Measurements from ENCODE around the gene PCDHGA4. TPM values are rescaled to one million over a fixed set of nuclear protein-coding genes. Genes with fewer than 3 reads are reported as not detected.

The PCDHGA4 gene
- polyA plus RNA-seq, 2 of the 4 experiments (the other 2 are of a cell fraction) = 0.13 to 0.48 TPM

DNA sequence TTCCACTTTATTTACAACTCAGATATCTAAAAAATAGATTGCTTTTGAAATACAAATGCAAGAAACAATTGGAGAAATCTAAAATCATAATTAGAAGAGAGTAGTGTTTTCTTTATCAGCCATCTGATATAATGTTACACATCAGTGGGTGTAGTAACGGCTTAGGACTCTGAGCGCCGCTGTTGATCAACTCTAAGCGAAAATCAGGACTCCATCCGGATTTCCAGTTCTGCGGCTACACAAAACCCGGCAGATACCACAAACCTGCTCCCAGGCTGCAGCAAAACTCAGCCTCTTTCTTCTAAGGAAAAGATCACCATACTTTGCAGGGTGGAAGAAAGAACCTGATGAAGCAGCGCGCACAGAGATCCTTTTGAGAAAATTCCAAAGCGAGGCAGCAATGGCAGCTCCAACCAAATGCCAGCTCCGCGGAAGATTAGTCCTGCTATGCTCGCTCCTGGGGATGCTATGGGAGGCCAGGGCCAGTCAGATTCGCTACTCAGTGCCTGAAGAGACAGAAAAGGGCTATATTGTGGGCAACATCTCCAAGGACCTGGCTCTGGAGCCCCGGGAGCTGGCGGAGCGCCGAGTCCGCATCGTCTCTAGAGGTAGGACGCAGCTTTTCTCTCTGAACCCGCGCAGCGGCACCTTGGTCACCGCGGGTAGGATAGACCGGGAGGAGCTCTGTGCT lies 47.9 kb downstream of the PCDHGA4 start, which contains the start of gene PCDHGA9:
Gene PCDHGA9 (plus strand): TSS at position 226 of the 691 bp plus-strand sequence. CDS start 175 bp downstream, at position 401.
- TF ChIP-seq FOSL2 (IDR thresholded peaks at IDR 0.05) = no peak
- no peak for TF ChIP-seq FOSL2 (CRISPR knock-in tag; IDR thresholded peaks at IDR 0.05)
- no peak for TF ChIP-seq EHMT2 (IDR thresholded peaks at IDR 0.05; ENCODE audit: low read depth)
- TF ChIP-seq, protein P1, sequence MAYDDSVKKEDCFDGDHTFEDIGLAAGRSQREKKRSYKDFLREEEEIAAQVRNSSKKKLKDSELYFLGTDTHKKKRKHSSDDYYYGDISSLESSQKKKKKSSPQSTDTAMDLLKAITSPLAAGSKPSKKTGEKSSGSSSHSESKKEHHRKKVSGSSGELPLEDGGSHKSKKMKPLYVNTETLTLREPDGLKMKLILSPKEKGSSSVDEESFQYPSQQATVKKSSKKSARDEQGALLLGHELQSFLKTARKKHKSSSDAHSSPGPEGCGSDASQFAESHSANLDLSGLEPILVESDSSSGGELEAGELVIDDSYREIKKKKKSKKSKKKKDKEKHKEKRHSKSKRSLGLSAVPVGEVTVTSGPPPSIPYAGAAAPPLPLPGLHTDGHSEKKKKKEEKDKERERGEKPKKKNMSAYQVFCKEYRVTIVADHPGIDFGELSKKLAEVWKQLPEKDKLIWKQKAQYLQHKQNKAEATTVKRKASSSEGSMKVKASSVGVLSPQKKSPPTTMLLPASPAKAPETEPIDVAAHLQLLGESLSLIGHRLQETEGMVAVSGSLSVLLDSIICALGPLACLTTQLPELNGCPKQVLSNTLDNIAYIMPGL (CRISPR knock-in tag; IDR thresholded peaks at IDR 0.05; ENCODE audit: borderline replicate concordance) = no peak
- no peak for TF ChIP-seq SREBF2 (IDR thresholded peaks at IDR 0.05)
- TF ChIP-seq RNF2 (IDR thresholded peaks at IDR 0.05; ENCODE audit: borderline replicate concordance, low read depth) = no peak
- no peak for TF ChIP-seq FOSB (CRISPR knock-in tag; IDR thresholded peaks at IDR 0.05)
- no peak for TF ChIP-seq BHLHE40 (IDR thresholded peaks at IDR 0.05; ENCODE audit: low read depth, low read length)
- TF ChIP-seq JUN (IDR thresholded peaks at IDR 0.05) = no peak
- no peak for TF ChIP-seq TP53 (CRISPR knock-in tag; IDR thresholded peaks at IDR 0.05)
- TF ChIP-seq, protein P2, sequence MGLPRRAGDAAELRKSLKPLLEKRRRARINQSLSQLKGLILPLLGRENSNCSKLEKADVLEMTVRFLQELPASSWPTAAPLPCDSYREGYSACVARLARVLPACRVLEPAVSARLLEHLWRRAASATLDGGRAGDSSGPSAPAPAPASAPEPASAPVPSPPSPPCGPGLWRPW (IDR thresholded peaks at IDR 0.05) = no peak
- no peak for TF ChIP-seq ZC3H11A (IDR thresholded peaks at IDR 0.05)
- TF ChIP-seq ESRRA (IDR thresholded peaks at IDR 0.05; ENCODE audit: borderline replicate concordance, low read length) = no peak
- no peak for TF ChIP-seq RARB (CRISPR knock-in tag; IDR thresholded peaks at IDR 0.05)
- TF ChIP-seq RCOR1 (IDR thresholded peaks at IDR 0.05; ENCODE audit: low read depth, low read length) = no peak
- no peak for TF ChIP-seq GATA3 (IDR thresholded peaks at IDR 0.05; ENCODE audit: borderline replicate concordance)
- TF ChIP-seq KDM5A (IDR thresholded peaks at IDR 0.05) = no peak
- no peak for ATAC-seq
- FAIRE-seq = no peak
- Histone ChIP-seq H3K4me2 (no peak within 1 kb of the TSS), H3K4me3 (no peak within 1 kb of the TSS), H3K9me3 (peaks cover 75% of the 10 kb centered on the region), H3K27ac (no peak within 1 kb of the TSS), H3K4me1 (no peaks in the 10 kb centered on the region)
- DNase-seq (ENCODE audit: low read depth in 1 of 2, low spot score in 1 of 2) = no peak
- ChIA-PET CTCF (interaction anchor here (0.7 to 1.2 kb wide), 3 partner anchors 15 to 155 kb away, joined by 3 to 4 read pairs (median 3); partner anchors contain the start of genes PCDHGB3 and PCDHGB7), POLR2A (no interaction called here)
- WGBS (ENCODE audit: missing lambda C conversion rate) = 72% methylated on average over 27 of the region's 27 CpGs

DNA sequence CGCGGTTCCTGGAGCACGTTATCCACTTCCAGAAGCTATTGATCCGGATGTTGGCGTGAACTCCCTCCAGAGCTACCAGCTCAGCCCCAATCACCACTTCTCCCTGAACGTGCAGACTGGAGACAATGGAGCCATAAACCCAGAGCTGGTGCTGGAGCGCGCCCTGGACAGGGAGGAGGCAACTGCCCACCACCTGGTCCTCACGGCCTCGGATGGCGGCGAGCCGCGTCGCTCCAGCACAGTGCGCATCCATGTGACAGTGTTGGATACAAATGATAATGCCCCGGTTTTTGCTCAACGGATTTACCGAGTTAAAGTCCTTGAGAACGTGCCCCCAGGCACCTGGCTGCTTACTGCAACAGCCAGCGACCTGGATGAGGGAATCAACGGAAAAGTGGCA lies 48.6 kb downstream of the PCDHGA4 start:
- no peak overlapping the region for H3K4me2 ChIP-seq
- H3K9me3 ChIP-seq = peaks cover 76% of the 10 kb centered on the region
- ATAC-seq (no peak), FAIRE-seq (no peak), DNase-seq (ENCODE audit: low read depth in 1 of 2, low spot score in 1 of 2) (no peak)
- no peak for TF ChIP-seq ZFP36 (IDR thresholded peaks at IDR 0.05; ENCODE audit: borderline replicate concordance, partially characterized antibody)
- TF ChIP-seq HOXB5 (CRISPR knock-in tag; IDR thresholded peaks at IDR 0.05) = no peak
- no peak for TF ChIP-seq POLR2AphosphoS2 (conservative IDR thresholded peaks at IDR 0.05; ENCODE audit: low read length)
- no peak for TF ChIP-seq NPAS2 (CRISPR knock-in tag; IDR thresholded peaks at IDR 0.05; ENCODE audit: borderline replicate concordance)
- H3K27ac ChIP-seq = no peak overlapping the region
- CTCF ChIA-PET = interaction anchor here (0.7 to 1.7 kb wide), 5 partner anchors 15 to 647 kb away, joined by 3 to 4 read pairs (median 3); partner anchors contain the start of genes PCDHGB3 and PCDHGB7
- H3K4me3 ChIP-seq = no peak overlapping the region
- no peaks in the 10 kb centered on the region for H3K4me1 ChIP-seq
- 70% methylated on average over 22 of the region's 22 CpGs for WGBS (ENCODE audit: missing lambda C conversion rate)
- POLR2A ChIA-PET = no interaction called here

Other genes with a start within 250 kb of the PCDHGA4 start
Only the 30 nearest of the 36 such genes appear.
- gene PCDHB9, start 167.9 kb upstream of the PCDHGA4 start, polyA plus RNA-seq (2011; rRNA removed) = 0.12 TPM in 1 of 2 replicates, not detected in the other
- 0.01 to 0.13 TPM (median 0.11 TPM) in 3 replicates for gene PCDHB9, start 167.9 kb upstream of the PCDHGA4 start, polyA plus RNA-seq (2017; fragmentation: RNase III; extraction: RNeasy Plus Mini Kit Qiagen cat#74134 plus additional on column Dnase treatment)
- 0.03 and 0.06 TPM in 2 replicates for gene PCDHB10, start 162.7 kb upstream of the PCDHGA4 start, polyA plus RNA-seq (2011; rRNA removed)
- 0.04 TPM in 1 of 3 replicates, not detected in the others for gene PCDHB10, start 162.7 kb upstream of the PCDHGA4 start, polyA plus RNA-seq (2017; fragmentation: RNase III; extraction: RNeasy Plus Mini Kit Qiagen cat#74134 plus additional on column Dnase treatment)
- 0.21 and 0.22 TPM in 2 replicates for gene PCDHB11, start 155.4 kb upstream of the PCDHGA4 start, polyA plus RNA-seq (2011; rRNA removed)
- gene PCDHB11, start 155.4 kb upstream of the PCDHGA4 start, polyA plus RNA-seq (2017; fragmentation: RNase III; extraction: RNeasy Plus Mini Kit Qiagen cat#74134 plus additional on column Dnase treatment) = 0.05 to 0.08 TPM (median 0.07 TPM) in 3 replicates
- 0.05 TPM in 2 replicates for gene PCDHB12, start 146.3 kb upstream of the PCDHGA4 start, polyA plus RNA-seq (2011; rRNA removed)
- gene PCDHB12, start 146.3 kb upstream of the PCDHGA4 start, polyA plus RNA-seq (2017; fragmentation: RNase III; extraction: RNeasy Plus Mini Kit Qiagen cat#74134 plus additional on column Dnase treatment) = not detected in 3 replicates
- 0.19 and 0.28 TPM in 2 replicates for gene PCDHB13, start 141.1 kb upstream of the PCDHGA4 start, polyA plus RNA-seq (2011; rRNA removed)
- 0.05 to 0.08 TPM (median 0.08 TPM) in 3 replicates for gene PCDHB13, start 141.1 kb upstream of the PCDHGA4 start, polyA plus RNA-seq (2017; fragmentation: RNase III; extraction: RNeasy Plus Mini Kit Qiagen cat#74134 plus additional on column Dnase treatment)
- gene PCDHB14, start 131.7 kb upstream of the PCDHGA4 start, polyA plus RNA-seq (2011; rRNA removed) = 0.13 and 0.14 TPM in 2 replicates
- 0.05 to 0.12 TPM (median 0.09 TPM) in 3 replicates for gene PCDHB14, start 131.7 kb upstream of the PCDHGA4 start, polyA plus RNA-seq (2017; fragmentation: RNase III; extraction: RNeasy Plus Mini Kit Qiagen cat#74134 plus additional on column Dnase treatment)
- 0.09 and 0.13 TPM in 2 replicates for gene PCDHB15, start 109.6 kb upstream of the PCDHGA4 start, polyA plus RNA-seq (2011; rRNA removed)
- gene PCDHB15, start 109.6 kb upstream of the PCDHGA4 start, polyA plus RNA-seq (2017; fragmentation: RNase III; extraction: RNeasy Plus Mini Kit Qiagen cat#74134 plus additional on column Dnase treatment) = 0.04 to 0.12 TPM (median 0.05 TPM) in 3 replicates
- 0.08 TPM in 1 of 2 replicates, not detected in the other for gene SLC25A2, start 51.0 kb upstream of the PCDHGA4 start, polyA plus RNA-seq (2011; rRNA removed)
- gene SLC25A2, start 51.0 kb upstream of the PCDHGA4 start, polyA plus RNA-seq (2017; fragmentation: RNase III; extraction: RNeasy Plus Mini Kit Qiagen cat#74134 plus additional on column Dnase treatment) = not detected in 3 replicates
- gene TAF7, start 34.2 kb upstream of the PCDHGA4 start, polyA plus RNA-seq (2011; rRNA removed) = 78.1 and 90.6 TPM in 2 replicates
- gene TAF7, start 34.2 kb upstream of the PCDHGA4 start, polyA plus RNA-seq (2017; fragmentation: RNase III; extraction: RNeasy Plus Mini Kit Qiagen cat#74134 plus additional on column Dnase treatment) = 67.3 to 72.6 TPM (median 71.3 TPM) in 3 replicates
- gene PCDHGA1, start 24.5 kb upstream of the PCDHGA4 start, polyA plus RNA-seq (2011; rRNA removed) = 0.66 and 0.71 TPM in 2 replicates
- gene PCDHGA1, start 24.5 kb upstream of the PCDHGA4 start, polyA plus RNA-seq (2017; fragmentation: RNase III; extraction: RNeasy Plus Mini Kit Qiagen cat#74134 plus additional on column Dnase treatment) = 0.32 to 0.42 TPM (median 0.33 TPM) in 3 replicates
- gene PCDHGA2, start 16.3 kb upstream of the PCDHGA4 start, polyA plus RNA-seq (2011; rRNA removed) = 1.6 and 1.7 TPM in 2 replicates
- gene PCDHGA2, start 16.3 kb upstream of the PCDHGA4 start, polyA plus RNA-seq (2017; fragmentation: RNase III; extraction: RNeasy Plus Mini Kit Qiagen cat#74134 plus additional on column Dnase treatment) = 0.47 to 0.78 TPM (median 0.58 TPM) in 3 replicates
- gene PCDHGA3, start 11.2 kb upstream of the PCDHGA4 start, polyA plus RNA-seq (2011; rRNA removed) = 0.07 TPM in 1 of 2 replicates, not detected in the other
- gene PCDHGA3, start 11.2 kb upstream of the PCDHGA4 start, polyA plus RNA-seq (2017; fragmentation: RNase III; extraction: RNeasy Plus Mini Kit Qiagen cat#74134 plus additional on column Dnase treatment) = not detected in 3 replicates
- 3.7 and 3.9 TPM in 2 replicates for gene PCDHGB1, start 4.9 kb upstream of the PCDHGA4 start, polyA plus RNA-seq (2011; rRNA removed)
- gene PCDHGB1, start 4.9 kb upstream of the PCDHGA4 start, polyA plus RNA-seq (2017; fragmentation: RNase III; extraction: RNeasy Plus Mini Kit Qiagen cat#74134 plus additional on column Dnase treatment) = 1.3 to 1.6 TPM (median 1.5 TPM) in 3 replicates
- 0.36 and 0.54 TPM in 2 replicates for gene PCDHGB2, start 5.0 kb downstream of the PCDHGA4 start, polyA plus RNA-seq (2011; rRNA removed)
- 0.04 to 0.05 TPM (median 0.05 TPM) in 3 replicates for gene PCDHGB2, start 5.0 kb downstream of the PCDHGA4 start, polyA plus RNA-seq (2017; fragmentation: RNase III; extraction: RNeasy Plus Mini Kit Qiagen cat#74134 plus additional on column Dnase treatment)
- 0.37 and 0.57 TPM in 2 replicates for gene PCDHGA5, start 9.1 kb downstream of the PCDHGA4 start, polyA plus RNA-seq (2011; rRNA removed)
- gene PCDHGA5, start 9.1 kb downstream of the PCDHGA4 start, polyA plus RNA-seq (2017; fragmentation: RNase III; extraction: RNeasy Plus Mini Kit Qiagen cat#74134 plus additional on column Dnase treatment) = 0.09 to 0.18 TPM (median 0.13 TPM) in 3 replicates
- gene PCDHGB3, start 15.2 kb downstream of the PCDHGA4 start, polyA plus RNA-seq (2011; rRNA removed) = 1.1 and 1.2 TPM in 2 replicates
- 0.16 to 0.44 TPM (median 0.28 TPM) in 3 replicates for gene PCDHGB3, start 15.2 kb downstream of the PCDHGA4 start, polyA plus RNA-seq (2017; fragmentation: RNase III; extraction: RNeasy Plus Mini Kit Qiagen cat#74134 plus additional on column Dnase treatment)
- gene PCDHGA6, start 18.9 kb downstream of the PCDHGA4 start, polyA plus RNA-seq (2011; rRNA removed) = 0.98 and 1.0 TPM in 2 replicates
- gene PCDHGA6, start 18.9 kb downstream of the PCDHGA4 start, polyA plus RNA-seq (2017; fragmentation: RNase III; extraction: RNeasy Plus Mini Kit Qiagen cat#74134 plus additional on column Dnase treatment) = 0.22 to 0.37 TPM (median 0.23 TPM) in 3 replicates
- gene PCDHGA7, start 27.7 kb downstream of the PCDHGA4 start, polyA plus RNA-seq (2011; rRNA removed) = 0.95 and 1.1 TPM in 2 replicates
- gene PCDHGA7, start 27.7 kb downstream of the PCDHGA4 start, polyA plus RNA-seq (2017; fragmentation: RNase III; extraction: RNeasy Plus Mini Kit Qiagen cat#74134 plus additional on column Dnase treatment) = 0.70 to 0.84 TPM (median 0.76 TPM) in 3 replicates
- gene PCDHGB4, start 32.7 kb downstream of the PCDHGA4 start, polyA plus RNA-seq (2011; rRNA removed) = 1.4 and 1.5 TPM in 2 replicates
- gene PCDHGB4, start 32.7 kb downstream of the PCDHGA4 start, polyA plus RNA-seq (2017; fragmentation: RNase III; extraction: RNeasy Plus Mini Kit Qiagen cat#74134 plus additional on column Dnase treatment) = 0.90 to 1.6 TPM (median 1.1 TPM) in 3 replicates
- gene PCDHGA8, start 37.6 kb downstream of the PCDHGA4 start, polyA plus RNA-seq (2011; rRNA removed) = 0.08 and 0.11 TPM in 2 replicates
- 0.03 to 0.04 TPM (median 0.04 TPM) in 3 replicates for gene PCDHGA8, start 37.6 kb downstream of the PCDHGA4 start, polyA plus RNA-seq (2017; fragmentation: RNase III; extraction: RNeasy Plus Mini Kit Qiagen cat#74134 plus additional on column Dnase treatment)
- 2.6 and 3.2 TPM in 2 replicates for gene PCDHGB5, start 42.9 kb downstream of the PCDHGA4 start, polyA plus RNA-seq (2011; rRNA removed)
- 1.9 to 2.8 TPM (median 2.5 TPM) in 3 replicates for gene PCDHGB5, start 42.9 kb downstream of the PCDHGA4 start, polyA plus RNA-seq (2017; fragmentation: RNase III; extraction: RNeasy Plus Mini Kit Qiagen cat#74134 plus additional on column Dnase treatment)
- 0.22 and 0.40 TPM in 2 replicates for gene PCDHGA9, start 47.8 kb downstream of the PCDHGA4 start, polyA plus RNA-seq (2011; rRNA removed)
- 0.01 to 0.09 TPM (median 0.03 TPM) in 3 replicates for gene PCDHGA9, start 47.8 kb downstream of the PCDHGA4 start, polyA plus RNA-seq (2017; fragmentation: RNase III; extraction: RNeasy Plus Mini Kit Qiagen cat#74134 plus additional on column Dnase treatment)
- 0.21 and 0.30 TPM in 2 replicates for gene PCDHGB6, start 53.0 kb downstream of the PCDHGA4 start, polyA plus RNA-seq (2011; rRNA removed)
- gene PCDHGB6, start 53.0 kb downstream of the PCDHGA4 start, polyA plus RNA-seq (2017; fragmentation: RNase III; extraction: RNeasy Plus Mini Kit Qiagen cat#74134 plus additional on column Dnase treatment) = 0.08 to 0.09 TPM (median 0.09 TPM) in 3 replicates
- 0.04 and 0.08 TPM in 2 replicates for gene PCDHGA10, start 58.0 kb downstream of the PCDHGA4 start, polyA plus RNA-seq (2011; rRNA removed)
- 0.01 TPM in 1 of 3 replicates, not detected in the others for gene PCDHGA10, start 58.0 kb downstream of the PCDHGA4 start, polyA plus RNA-seq (2017; fragmentation: RNase III; extraction: RNeasy Plus Mini Kit Qiagen cat#74134 plus additional on column Dnase treatment)
- gene PCDHGB7, start 62.7 kb downstream of the PCDHGA4 start, polyA plus RNA-seq (2011; rRNA removed) = 0.14 and 0.16 TPM in 2 replicates
- 0.03 to 0.06 TPM (median 0.05 TPM) in 3 replicates for gene PCDHGB7, start 62.7 kb downstream of the PCDHGA4 start, polyA plus RNA-seq (2017; fragmentation: RNase III; extraction: RNeasy Plus Mini Kit Qiagen cat#74134 plus additional on column Dnase treatment)
- gene PCDHGA11, start 66.0 kb downstream of the PCDHGA4 start, polyA plus RNA-seq (2011; rRNA removed) = 0.05 and 0.10 TPM in 2 replicates
- gene PCDHGA11, start 66.0 kb downstream of the PCDHGA4 start, polyA plus RNA-seq (2017; fragmentation: RNase III; extraction: RNeasy Plus Mini Kit Qiagen cat#74134 plus additional on column Dnase treatment) = 0.01 TPM in 1 of 3 replicates, not detected in the others
- 0.05 and 0.07 TPM in 2 replicates for gene PCDHGA12, start 75.5 kb downstream of the PCDHGA4 start, polyA plus RNA-seq (2011; rRNA removed)
- gene PCDHGA12, start 75.5 kb downstream of the PCDHGA4 start, polyA plus RNA-seq (2017; fragmentation: RNase III; extraction: RNeasy Plus Mini Kit Qiagen cat#74134 plus additional on column Dnase treatment) = 0.03 TPM in 1 of 3 replicates, not detected in the others
- gene PCDHGC3, start 120.9 kb downstream of the PCDHGA4 start, polyA plus RNA-seq (2011; rRNA removed) = 1.6 and 1.9 TPM in 2 replicates
- gene PCDHGC3, start 120.9 kb downstream of the PCDHGA4 start, polyA plus RNA-seq (2017; fragmentation: RNase III; extraction: RNeasy Plus Mini Kit Qiagen cat#74134 plus additional on column Dnase treatment) = 4.9 to 5.3 TPM (median 5.2 TPM) in 3 replicates
- gene PCDHGC4, start 130.0 kb downstream of the PCDHGA4 start, polyA plus RNA-seq (2011; rRNA removed) = 0.06 and 0.07 TPM in 2 replicates
- 0.03 TPM in 1 of 3 replicates, not detected in the others for gene PCDHGC4, start 130.0 kb downstream of the PCDHGA4 start, polyA plus RNA-seq (2017; fragmentation: RNase III; extraction: RNeasy Plus Mini Kit Qiagen cat#74134 plus additional on column Dnase treatment)
- 0.08 TPM in 1 of 2 replicates, not detected in the other for gene PCDHGC5, start 134.1 kb downstream of the PCDHGA4 start, polyA plus RNA-seq (2011; rRNA removed)
- 0.03 TPM in 1 of 3 replicates, not detected in the others for gene PCDHGC5, start 134.1 kb downstream of the PCDHGA4 start, polyA plus RNA-seq (2017; fragmentation: RNase III; extraction: RNeasy Plus Mini Kit Qiagen cat#74134 plus additional on column Dnase treatment)